ENCODE results near the gene CORO6.
A peak's percentile ranks its signal among the peaks of the same experiment; 100 is the strongest.

The CORO6 gene

DNA sequence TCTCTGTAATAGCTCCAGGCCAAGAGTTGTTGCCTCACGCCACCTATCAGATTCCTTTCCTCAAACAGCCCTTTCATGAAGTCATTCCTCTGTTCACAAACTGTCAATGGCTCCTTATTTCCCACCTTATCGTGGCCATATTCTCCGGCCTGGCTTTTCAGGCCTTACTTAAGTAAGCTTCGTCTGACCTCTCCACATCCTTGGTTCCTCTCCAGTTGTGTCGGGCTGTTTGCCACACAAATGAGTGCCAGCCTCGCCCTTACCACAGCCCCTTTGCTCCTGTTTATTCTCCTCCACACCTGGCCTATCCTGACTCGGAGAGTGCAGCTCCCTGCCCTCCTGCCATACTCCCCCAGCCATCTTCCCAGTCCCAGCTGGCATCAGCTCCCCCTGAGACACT, 52.2 kb downstream of the CORO6 start:
- TF ChIP-seq EGR1 (IDR thresholded peaks at IDR 0.05): no peak
- no peak for TF ChIP-seq TCF12 (IDR thresholded peaks at IDR 0.05; ENCODE audit: low read depth)
- TF ChIP-seq EP300 (IDR thresholded peaks at IDR 0.05; ENCODE audit: borderline replicate concordance): no peak
- no peak for TF ChIP-seq TEAD4 (IDR thresholded peaks at IDR 0.05)
- no peak for TF ChIP-seq CEBPB (IDR thresholded peaks at IDR 0.05)
- no peak for TF ChIP-seq RAD21 (IDR thresholded peaks at IDR 0.05; ENCODE audit: low read depth)
- TF ChIP-seq, protein P1, sequence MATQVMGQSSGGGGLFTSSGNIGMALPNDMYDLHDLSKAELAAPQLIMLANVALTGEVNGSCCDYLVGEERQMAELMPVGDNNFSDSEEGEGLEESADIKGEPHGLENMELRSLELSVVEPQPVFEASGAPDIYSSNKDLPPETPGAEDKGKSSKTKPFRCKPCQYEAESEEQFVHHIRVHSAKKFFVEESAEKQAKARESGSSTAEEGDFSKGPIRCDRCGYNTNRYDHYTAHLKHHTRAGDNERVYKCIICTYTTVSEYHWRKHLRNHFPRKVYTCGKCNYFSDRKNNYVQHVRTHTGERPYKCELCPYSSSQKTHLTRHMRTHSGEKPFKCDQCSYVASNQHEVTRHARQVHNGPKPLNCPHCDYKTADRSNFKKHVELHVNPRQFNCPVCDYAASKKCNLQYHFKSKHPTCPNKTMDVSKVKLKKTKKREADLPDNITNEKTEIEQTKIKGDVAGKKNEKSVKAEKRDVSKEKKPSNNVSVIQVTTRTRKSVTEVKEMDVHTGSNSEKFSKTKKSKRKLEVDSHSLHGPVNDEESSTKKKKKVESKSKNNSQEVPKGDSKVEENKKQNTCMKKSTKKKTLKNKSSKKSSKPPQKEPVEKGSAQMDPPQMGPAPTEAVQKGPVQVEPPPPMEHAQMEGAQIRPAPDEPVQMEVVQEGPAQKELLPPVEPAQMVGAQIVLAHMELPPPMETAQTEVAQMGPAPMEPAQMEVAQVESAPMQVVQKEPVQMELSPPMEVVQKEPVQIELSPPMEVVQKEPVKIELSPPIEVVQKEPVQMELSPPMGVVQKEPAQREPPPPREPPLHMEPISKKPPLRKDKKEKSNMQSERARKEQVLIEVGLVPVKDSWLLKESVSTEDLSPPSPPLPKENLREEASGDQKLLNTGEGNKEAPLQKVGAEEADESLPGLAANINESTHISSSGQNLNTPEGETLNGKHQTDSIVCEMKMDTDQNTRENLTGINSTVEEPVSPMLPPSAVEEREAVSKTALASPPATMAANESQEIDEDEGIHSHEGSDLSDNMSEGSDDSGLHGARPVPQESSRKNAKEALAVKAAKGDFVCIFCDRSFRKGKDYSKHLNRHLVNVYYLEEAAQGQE (IDR thresholded peaks at IDR 0.05; ENCODE audit: low read depth): no peak
- no peak for TF ChIP-seq TAF1 (IDR thresholded peaks at IDR 0.05; ENCODE audit: low read depth)
- TF ChIP-seq, protein P2, sequence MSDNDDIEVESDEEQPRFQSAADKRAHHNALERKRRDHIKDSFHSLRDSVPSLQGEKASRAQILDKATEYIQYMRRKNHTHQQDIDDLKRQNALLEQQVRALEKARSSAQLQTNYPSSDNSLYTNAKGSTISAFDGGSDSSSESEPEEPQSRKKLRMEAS (IDR thresholded peaks at IDR 0.05): no peak
- TF ChIP-seq NFIC (IDR thresholded peaks at IDR 0.05): no peak
- TF ChIP-seq, protein P3, sequence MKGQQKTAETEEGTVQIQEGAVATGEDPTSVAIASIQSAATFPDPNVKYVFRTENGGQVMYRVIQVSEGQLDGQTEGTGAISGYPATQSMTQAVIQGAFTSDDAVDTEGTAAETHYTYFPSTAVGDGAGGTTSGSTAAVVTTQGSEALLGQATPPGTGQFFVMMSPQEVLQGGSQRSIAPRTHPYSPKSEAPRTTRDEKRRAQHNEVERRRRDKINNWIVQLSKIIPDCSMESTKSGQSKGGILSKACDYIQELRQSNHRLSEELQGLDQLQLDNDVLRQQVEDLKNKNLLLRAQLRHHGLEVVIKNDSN (IDR thresholded peaks at IDR 0.05): no peak
- no peak for TF ChIP-seq FOXM1 (IDR thresholded peaks at IDR 0.05; ENCODE audit: borderline replicate concordance, low read depth)
- no peak for TF ChIP-seq ZBTB7A (IDR thresholded peaks at IDR 0.05; ENCODE audit: low read depth)
- no peak for TF ChIP-seq CREB1 (IDR thresholded peaks at IDR 0.05; ENCODE audit: low read depth)
- no peak for TF ChIP-seq YY1 (IDR thresholded peaks at IDR 0.05; ENCODE audit: low read depth)

DNA sequence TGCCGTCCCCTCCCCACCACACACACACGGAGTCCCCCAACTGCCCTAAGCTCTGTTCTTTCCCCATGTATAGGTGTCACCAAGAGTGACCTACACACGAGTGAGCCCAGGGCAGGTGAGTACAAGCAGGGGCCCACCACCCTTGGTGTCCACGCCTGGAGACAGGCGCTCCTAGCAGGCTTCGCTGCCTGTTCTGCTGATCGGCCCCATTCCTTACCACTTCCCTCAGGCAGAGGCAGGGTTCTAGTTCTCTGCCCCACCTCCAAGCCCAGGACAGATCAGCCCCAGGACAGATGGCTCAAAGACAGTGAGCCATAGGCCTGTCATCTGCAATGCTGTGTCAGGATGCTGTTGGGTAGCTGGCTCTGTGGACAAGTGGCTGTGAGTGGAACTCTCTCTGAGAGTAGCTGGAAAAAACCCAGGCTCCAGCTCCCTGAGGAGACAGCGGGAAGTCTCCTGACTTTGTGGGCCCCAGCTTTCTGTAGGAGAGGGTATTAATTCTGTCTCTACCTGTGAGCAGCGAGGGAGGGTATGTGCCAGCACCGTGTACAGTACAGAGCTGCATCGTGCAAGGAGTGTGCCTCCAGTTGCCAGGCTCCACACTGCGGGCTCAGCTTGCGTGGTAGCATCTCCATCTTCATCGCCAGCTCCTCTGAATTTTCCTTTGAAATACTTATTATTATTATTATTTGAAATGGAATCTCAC, 53.3 kb downstream of the CORO6 start:
- TF ChIP-seq TCF12 (IDR thresholded peaks at IDR 0.05; ENCODE audit: low read depth): no peak
- TF ChIP-seq NFIC (IDR thresholded peaks at IDR 0.05): no peak
- TF ChIP-seq, protein P1 (IDR thresholded peaks at IDR 0.05; ENCODE audit: low read depth): no peak
- TF ChIP-seq, protein P3 (IDR thresholded peaks at IDR 0.05): no peak
- TF ChIP-seq YY1 (IDR thresholded peaks at IDR 0.05; ENCODE audit: low read depth): no peak
- TF ChIP-seq TEAD4 (IDR thresholded peaks at IDR 0.05): no peak
- TF ChIP-seq FOXM1 (IDR thresholded peaks at IDR 0.05; ENCODE audit: borderline replicate concordance, low read depth): no peak
- no peak for TF ChIP-seq EGR1 (IDR thresholded peaks at IDR 0.05)
- TF ChIP-seq EP300 (IDR thresholded peaks at IDR 0.05; ENCODE audit: borderline replicate concordance): no peak
- TF ChIP-seq, protein P2 (IDR thresholded peaks at IDR 0.05): no peak
- no peak for TF ChIP-seq CEBPB (IDR thresholded peaks at IDR 0.05)
- no peak for TF ChIP-seq ZBTB7A (IDR thresholded peaks at IDR 0.05; ENCODE audit: low read depth)
- TF ChIP-seq TAF1 (IDR thresholded peaks at IDR 0.05; ENCODE audit: low read depth): no peak
- TF ChIP-seq RAD21 (IDR thresholded peaks at IDR 0.05; ENCODE audit: low read depth): no peak
- no peak for TF ChIP-seq CREB1 (IDR thresholded peaks at IDR 0.05; ENCODE audit: low read depth)

DNA sequence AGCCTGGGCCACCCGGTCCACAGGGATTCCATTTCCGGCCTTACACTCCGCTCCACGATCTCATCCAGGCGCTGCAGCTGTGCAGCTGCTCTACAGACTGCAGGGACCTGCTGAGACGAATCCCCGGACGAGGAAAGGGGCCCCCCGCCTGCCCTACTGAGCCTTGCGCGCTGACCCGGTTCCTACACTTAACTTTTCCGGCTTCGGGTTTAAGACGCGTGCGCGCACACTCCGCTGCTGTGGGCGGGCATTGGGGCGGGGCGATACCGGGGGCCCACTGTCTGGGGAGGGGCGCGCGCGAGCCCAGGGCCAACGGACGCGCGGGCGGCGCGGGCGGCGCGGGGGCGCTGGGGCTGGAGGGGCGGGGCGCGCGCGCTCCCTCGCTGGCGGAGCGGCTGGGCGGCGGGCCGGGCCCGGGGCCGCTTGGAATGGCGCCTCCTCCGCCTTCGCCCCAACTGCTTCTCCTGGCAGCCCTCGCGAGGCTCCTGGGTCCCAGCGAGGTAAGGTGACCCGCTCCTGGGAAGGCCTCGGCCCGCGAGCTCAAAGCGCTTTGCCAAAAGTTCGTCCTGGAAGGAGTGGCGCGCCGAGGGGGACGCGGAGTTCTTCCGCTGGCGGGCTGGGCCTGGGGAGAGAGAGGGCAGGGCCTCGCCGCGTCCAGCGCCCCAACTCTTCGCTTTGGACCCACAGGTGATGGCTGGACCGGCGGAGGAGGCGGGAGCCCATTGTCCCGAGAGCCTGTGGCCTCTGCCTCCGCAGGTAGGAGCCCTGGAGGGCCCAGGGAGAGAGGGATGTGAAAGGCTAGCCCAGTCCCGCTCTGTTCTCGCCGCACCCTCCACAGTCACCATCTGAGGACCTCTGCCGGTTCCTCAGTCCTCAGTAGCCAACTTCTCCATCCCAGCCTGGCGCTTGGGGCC, 54.1 kb downstream of the CORO6 start, which contains the start of gene TP53I13:
TP53I13 (plus strand) TSS at position 371 of the 914 bp plus-strand sequence; CDS start at position 429, 58 bp downstream.
- TF ChIP-seq, protein P1 (IDR thresholded peaks at IDR 0.05; ENCODE audit: low read depth): no peak
- TF ChIP-seq, protein P3 (IDR thresholded peaks at IDR 0.05): no peak
- TF ChIP-seq NFIC (IDR thresholded peaks at IDR 0.05) (no peak; the same call in 1 of the 2 replicates), TAF1 (IDR thresholded peaks at IDR 0.05; ENCODE audit: low read depth) (peak; percentile 65; the same call in 1 of the 2 replicates), RAD21 (IDR thresholded peaks at IDR 0.05; ENCODE audit: low read depth) (no peak), FOXM1 (IDR thresholded peaks at IDR 0.05; ENCODE audit: borderline replicate concordance, low read depth) (no peak), EGR1 (IDR thresholded peaks at IDR 0.05) (peak; percentile 41), TCF12 (IDR thresholded peaks at IDR 0.05; ENCODE audit: low read depth) (peak; percentile 19; the same call in 1 of the 2 replicates), ZBTB7A (IDR thresholded peaks at IDR 0.05; ENCODE audit: low read depth) (no peak)
- TF ChIP-seq, protein P2 (IDR thresholded peaks at IDR 0.05): no peak; the same call in 1 of the 2 replicates

Measured in Ishikawa (cell line).